GM23338 (cell line): ENCODE results near the gene EMC10.

ENCODE experiments used
- CTCF ChIP-seq, 2 experiments: fragments of 200-600 bp in 1 of 2; sonication (generic) in 1 of 2; conservative IDR thresholded peaks; 2 replicates each; pipeline versions ENCODE4 v1.5.1 to v1.6.1; 2016 to 2017; ENCODE audit warnings: antibody characterized with exemption in 2 of 2, low read depth in 2 of 2, mild to moderate bottlenecking in 2 of 2, moderate library complexity in 1 of 2
- EZH2 ChIP-seq: fragments of 200-600 bp; sonication (generic); IDR thresholded peaks from one replicate; pipeline ENCODE4 v1.8.0; 2017; ENCODE audit warnings: antibody characterized with exemption, mild to moderate bottlenecking, low read depth; ENCODE audit not compliant: unreplicated experiment
- EZH2phosphoT487 ChIP-seq: fragments of 200-600 bp; sonication (generic); IDR thresholded peaks from one replicate; pipeline ENCODE4 v1.8.1; 2018; ENCODE audit warnings: antibody characterized with exemption; ENCODE audit not compliant: unreplicated experiment
- JUNB ChIP-seq: IDR thresholded peaks from one replicate; pipeline ENCODE4 v1.6.1; 2016; ENCODE audit warnings: antibody characterized with exemption; ENCODE audit not compliant: unreplicated experiment

GRCh38 chr19:50493171-50493570 is 16.9 kb downstream of the EMC10 start:
- TF ChIP-seq EZH2phosphoT487 (no peak), CTCF (conservative IDR thresholded peaks at IDR 0.05; ENCODE audit: low read depth in 2 of 2) (no peak), JUNB (no peak), EZH2 (no peak)
